OCI-LY1 (cell line): ENCODE measurements around the gene PRMT7.

ENCODE experiments used
- EZH2 ChIP-seq: fragments of 200-600 bp; sonication (generic), shearing (Covaris generic); IDR thresholded peaks from 2 replicates; pipeline ENCODE4 v1.8.0; 2017; ENCODE audit warnings: borderline replicate concordance, mixed run types, mild to moderate bottlenecking, antibody characterized with exemption, low read length, moderate library complexity, mixed read lengths
- TF ChIP-seq, protein P1 (sequence below): fragments of 200-600 bp; sonication (generic), shearing (Covaris generic); IDR thresholded peaks from 2 replicates; pipeline ENCODE4 v1.5.1; 2017; ENCODE audit warnings: mild to moderate bottlenecking, antibody characterized with exemption, low read length, moderate library complexity, mixed read lengths

DNA sequence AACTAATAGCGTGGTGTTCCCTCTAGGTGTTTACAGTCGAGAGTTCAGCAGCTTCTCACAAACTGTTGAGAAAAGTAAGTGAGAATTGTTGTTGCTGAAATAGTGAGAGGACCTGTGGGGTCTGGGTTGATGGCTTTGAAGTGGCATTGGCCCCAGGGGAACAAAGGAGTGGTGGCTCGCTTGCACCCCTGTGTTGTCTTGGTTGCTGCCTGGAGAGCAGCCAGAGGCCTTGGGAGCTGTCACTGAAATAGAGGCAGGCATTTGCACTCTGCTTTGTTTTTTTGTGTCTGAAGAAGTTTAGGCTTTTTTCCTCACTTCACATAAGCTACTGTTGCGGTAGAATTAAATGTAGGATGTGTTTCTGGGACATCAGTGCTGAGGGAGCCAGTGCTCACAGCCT, 36.8 kb downstream of the PRMT7 start:
- TF ChIP-seq, protein P1, sequence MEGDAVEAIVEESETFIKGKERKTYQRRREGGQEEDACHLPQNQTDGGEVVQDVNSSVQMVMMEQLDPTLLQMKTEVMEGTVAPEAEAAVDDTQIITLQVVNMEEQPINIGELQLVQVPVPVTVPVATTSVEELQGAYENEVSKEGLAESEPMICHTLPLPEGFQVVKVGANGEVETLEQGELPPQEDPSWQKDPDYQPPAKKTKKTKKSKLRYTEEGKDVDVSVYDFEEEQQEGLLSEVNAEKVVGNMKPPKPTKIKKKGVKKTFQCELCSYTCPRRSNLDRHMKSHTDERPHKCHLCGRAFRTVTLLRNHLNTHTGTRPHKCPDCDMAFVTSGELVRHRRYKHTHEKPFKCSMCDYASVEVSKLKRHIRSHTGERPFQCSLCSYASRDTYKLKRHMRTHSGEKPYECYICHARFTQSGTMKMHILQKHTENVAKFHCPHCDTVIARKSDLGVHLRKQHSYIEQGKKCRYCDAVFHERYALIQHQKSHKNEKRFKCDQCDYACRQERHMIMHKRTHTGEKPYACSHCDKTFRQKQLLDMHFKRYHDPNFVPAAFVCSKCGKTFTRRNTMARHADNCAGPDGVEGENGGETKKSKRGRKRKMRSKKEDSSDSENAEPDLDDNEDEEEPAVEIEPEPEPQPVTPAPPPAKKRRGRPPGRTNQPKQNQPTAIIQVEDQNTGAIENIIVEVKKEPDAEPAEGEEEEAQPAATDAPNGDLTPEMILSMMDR: no peak
- TF ChIP-seq EZH2: no peak
